ENCODE data around the gene PLIN1.

Gene PLIN1

GRCh38 chr15:89672221-89673164 is 6.7 kb downstream of the PLIN1 start:
- no peak for DNase-seq (ENCODE audit: low read depth in 2 of 2)

GRCh38 chr15:89671687-89672086 is 7.5 kb downstream of the PLIN1 start:
- DNase-seq (ENCODE audit: low read depth in 2 of 2): no peak

GRCh38 chr15:89670971-89671560 is 8.1 kb downstream of the PLIN1 start:
- DNase-seq (ENCODE audit: low read depth in 2 of 2): no peak

GRCh38 chr15:89669941-89670340 is 9.2 kb downstream of the PLIN1 start:
- DNase-seq (ENCODE audit: low read depth in 2 of 2): no peak

- no peak for DNase-seq (ENCODE audit: low read depth in 2 of 2)
Measured at GRCh38 chr15:89669309-89669865, 9.8 kb downstream of the PLIN1 start.

GRCh38 chr15:89668171-89668570 is 11.0 kb downstream of the PLIN1 start:
- no peak for DNase-seq (ENCODE audit: low read depth in 2 of 2)

- no peak for DNase-seq (ENCODE audit: low read depth in 2 of 2)
Measured at GRCh38 chr15:89667706-89667960, 11.5 kb downstream of the PLIN1 start.

GRCh38 chr15:89666858-89667705 is 12.1 kb downstream of the PLIN1 start:
- DNase-seq (ENCODE audit: low read depth in 2 of 2): no peak

- DNase-seq (ENCODE audit: low read depth in 2 of 2): no peak
Measured at GRCh38 chr15:89666184-89666857, 12.8 kb downstream of the PLIN1 start.

- DNase-seq (ENCODE audit: low read depth in 2 of 2): no peak
Measured at GRCh38 chr15:89665449-89666181, 13.6 kb downstream of the PLIN1 start.

- DNase-seq (ENCODE audit: low read depth in 2 of 2): no peak
Measured at GRCh38 chr15:89664441-89665350, 14.5 kb downstream of the PLIN1 start.

- no peak for DNase-seq (ENCODE audit: low read depth in 2 of 2)
Measured at GRCh38 chr15:89662893-89663626, 16.1 kb downstream of the PLIN1 start.

GRCh38 chr15:89660556-89660955 is 18.6 kb downstream of the PLIN1 start:
- no peak for DNase-seq (ENCODE audit: low read depth in 2 of 2)

- no peak for DNase-seq (ENCODE audit: low read depth in 2 of 2)
Measured at GRCh38 chr15:89659295-89659694, 19.9 kb downstream of the PLIN1 start.

- no peak for DNase-seq (ENCODE audit: low read depth in 2 of 2)
Measured at GRCh38 chr15:89657686-89658200, 21.4 kb downstream of the PLIN1 start.

GRCh38 chr15:89656116-89656815 is 22.9 kb downstream of the PLIN1 start:
- peak in 1 of 2 donors; percentile 8 for DNase-seq (ENCODE audit: low read depth in 2 of 2)

GRCh38 chr15:89654847-89655805 is 24.0 kb downstream of the PLIN1 start, which contains the start of gene KIF7:
Gene KIF7 (minus strand): TSS chr15:89655467. CDS start chr15:89652930, 2,537 bp downstream.
- DNase-seq (ENCODE audit: low read depth in 2 of 2): peak; percentile 9 to 21
